Epithelial cell of proximal tubule (primary cell): ENCODE results near the gene GPNMB. TPM values are rescaled to one million over a fixed set of nuclear protein-coding genes. Genes with fewer than 3 reads are reported as not detected.
A peak's percentile ranks its signal among the peaks of the same experiment; 100 is the strongest.

Experiments used
- DNase-seq: peaks from one replicate; pipeline ENCODE4 v3.0.0-alpha.2; 2011; ENCODE audit warnings: low read depth
- H3K4me3 ChIP-seq: 2 replicates; pipeline ENCODE4 v1.5.1; 2011; ENCODE audit warnings: low read depth, mild to moderate bottlenecking, low read length
- CTCF ChIP-seq: conservative IDR thresholded peaks from 2 replicates; pipeline ENCODE4 v1.5.1; 2012; ENCODE audit warnings: low read depth, mild to moderate bottlenecking, low read length
- total RNA-seq: library from RNA; depleted of rRNA; stranded (reverse); fragments of >200 nt; gene quantifications from 2 replicates; pipeline ENCODE4 v1.2.3, GENCODE V29; 2015

The GPNMB gene
- total RNA-seq, 1 donor from 2014 or later = 10.6 TPM

DNA sequence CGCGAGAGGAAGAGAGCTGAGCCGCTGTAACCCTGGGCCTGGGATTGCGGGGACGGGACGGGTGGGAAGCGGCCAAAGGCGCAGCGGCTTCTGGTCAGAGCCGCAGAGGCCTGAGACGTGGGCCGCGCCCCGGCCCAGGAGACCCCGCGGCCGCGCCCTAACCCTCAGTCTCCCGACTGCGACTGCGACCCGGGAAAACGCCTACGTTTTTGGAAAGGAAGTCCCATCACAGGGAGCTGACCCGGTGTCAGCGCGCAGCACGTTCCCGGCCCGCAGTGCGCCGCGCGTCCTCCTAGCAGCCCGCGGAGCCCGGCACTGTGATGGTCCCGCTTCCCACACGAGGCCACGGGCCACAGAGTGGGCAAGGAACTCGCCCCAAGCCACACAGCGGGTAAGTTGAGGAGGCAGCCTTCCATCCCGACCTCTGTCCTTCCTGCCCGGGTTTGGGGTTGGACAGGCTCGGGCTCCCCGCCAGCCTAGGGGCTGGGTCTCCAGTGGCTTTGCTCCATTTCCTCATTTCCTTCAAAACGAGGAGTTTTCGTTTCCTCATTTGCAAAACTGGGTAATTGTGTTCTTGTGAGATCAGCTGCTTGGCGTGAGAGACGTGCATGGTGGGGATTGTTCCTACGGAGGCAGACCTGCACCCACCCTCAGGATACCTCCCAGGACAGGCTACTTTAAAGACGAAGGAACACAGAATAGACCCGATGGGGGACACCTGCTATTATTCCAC, 1.2 kb downstream of the GPNMB start:
- DNase-seq = no peak
- peak overlapping the region; percentile 51 for H3K4me3 ChIP-seq
- no peak for TF ChIP-seq CTCF

DNA sequence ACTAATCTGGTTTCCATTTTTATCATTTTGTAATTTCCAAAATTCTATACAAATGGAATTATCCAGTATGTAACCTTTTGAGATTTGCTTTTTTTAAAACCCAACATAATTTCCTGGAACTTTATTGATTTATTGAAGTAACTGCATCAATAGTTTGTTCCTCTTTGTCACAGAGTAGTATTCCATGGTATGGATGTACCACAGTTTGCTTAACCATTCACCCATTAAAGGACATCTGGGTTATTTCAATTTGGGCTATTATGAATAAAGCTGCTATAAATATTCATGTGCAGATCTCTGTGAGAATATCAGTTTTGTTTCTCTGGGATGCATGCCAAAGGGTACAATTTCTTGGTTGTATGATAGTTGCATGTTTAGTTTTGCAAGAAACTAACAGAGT, 2.9 kb downstream of the GPNMB start:
- no peak for TF ChIP-seq CTCF
- no peak for DNase-seq
- H3K4me3 ChIP-seq = no peak overlapping the region

DNA sequence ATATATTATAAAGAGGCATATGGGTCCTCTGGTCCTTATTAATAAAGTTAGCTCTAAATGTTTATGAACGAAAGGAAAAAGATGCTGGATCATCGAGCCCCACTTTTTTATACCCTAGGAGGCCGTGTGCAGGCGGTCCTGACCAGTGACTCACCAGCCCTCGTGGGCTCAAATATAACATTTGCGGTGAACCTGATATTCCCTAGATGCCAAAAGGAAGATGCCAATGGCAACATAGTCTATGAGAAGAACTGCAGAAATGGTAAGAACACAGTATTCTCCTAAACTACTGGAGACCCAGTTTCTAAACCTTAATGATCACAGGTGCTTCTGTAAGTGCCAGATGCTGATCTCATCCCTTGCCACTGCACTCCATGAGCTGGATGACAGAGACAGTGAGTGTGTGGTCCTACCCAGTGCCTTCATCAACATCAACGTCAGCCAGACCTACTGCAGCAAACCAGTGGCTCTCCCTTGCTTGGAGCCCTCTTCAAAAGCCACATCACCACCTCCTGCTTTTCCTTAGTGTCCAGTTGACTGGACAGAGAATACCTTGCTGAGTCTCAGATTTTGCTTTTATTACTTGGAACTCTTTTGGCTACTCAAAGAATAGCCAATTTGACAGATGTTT, 7.6 kb downstream of the GPNMB start:
- no peak for DNase-seq
- no peak for TF ChIP-seq CTCF
- H3K4me3 ChIP-seq = no peak overlapping the region

DNA sequence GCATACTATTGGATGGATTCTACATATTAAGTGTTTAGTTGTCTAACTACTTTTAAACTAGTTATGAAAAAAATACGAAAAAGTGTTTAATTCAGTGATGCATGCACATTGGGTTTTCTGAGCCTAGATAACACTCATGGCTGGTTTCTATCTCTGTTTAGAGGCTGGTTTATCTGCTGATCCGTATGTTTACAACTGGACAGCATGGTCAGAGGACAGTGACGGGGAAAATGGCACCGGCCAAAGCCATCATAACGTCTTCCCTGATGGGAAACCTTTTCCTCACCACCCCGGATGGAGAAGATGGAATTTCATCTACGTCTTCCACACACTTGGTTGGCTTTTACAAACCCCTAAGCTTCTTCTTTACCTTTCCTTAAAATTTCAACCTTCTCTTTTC, 10.2 kb downstream of the GPNMB start:
- no peak overlapping the region for H3K4me3 ChIP-seq
- no peak for TF ChIP-seq CTCF

GRCh38 chr7:23260371-23260770, 13.8 kb downstream of the GPNMB start:
- TF ChIP-seq CTCF = no peak
- no peak for DNase-seq

More for the DNA sequence above, 10.2 kb downstream of the GPNMB start:
- DNase-seq = no peak

DNA sequence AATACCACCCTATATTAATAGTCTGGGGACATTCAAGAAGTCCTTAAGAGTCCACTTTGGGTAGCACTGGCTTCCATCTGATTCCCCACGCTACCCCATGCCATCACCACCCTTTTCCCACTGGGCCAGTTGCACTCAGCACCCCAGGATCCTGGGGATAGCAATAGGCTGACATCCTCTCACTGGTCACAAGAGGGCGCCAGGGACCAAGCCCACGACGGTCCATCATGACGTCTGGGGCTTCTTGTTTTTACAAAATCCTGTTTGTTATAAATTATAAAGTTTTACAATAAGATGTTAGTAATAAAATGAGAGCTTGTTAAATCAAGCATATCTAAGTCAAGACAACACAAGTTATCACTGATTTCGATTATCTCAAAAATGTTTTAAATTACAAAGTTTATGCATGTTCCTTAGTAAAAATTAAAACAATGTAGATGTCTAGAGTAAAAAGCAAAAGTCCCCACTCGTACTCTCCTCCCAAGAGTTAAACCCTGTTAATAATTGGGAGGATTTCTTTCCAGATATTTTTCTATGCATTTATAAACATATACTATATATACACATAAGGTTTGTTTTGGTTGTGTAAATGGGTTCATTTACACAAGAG, 15.4 kb downstream of the GPNMB start:
- DNase-seq = no peak
- no peak overlapping the region for H3K4me3 ChIP-seq
- TF ChIP-seq CTCF = peak; percentile 96

More at GRCh38 chr7:23260371-23260770, 13.8 kb downstream of the GPNMB start:
- no peak overlapping the region for H3K4me3 ChIP-seq
